ENCODE data around the gene SDC1. TPM values are rescaled to one million over a fixed set of nuclear protein-coding genes. Genes with fewer than 3 reads are reported as not detected.

The SDC1 gene
- polyA plus RNA-seq, 1 experiment = 17.9 TPM

DNA sequence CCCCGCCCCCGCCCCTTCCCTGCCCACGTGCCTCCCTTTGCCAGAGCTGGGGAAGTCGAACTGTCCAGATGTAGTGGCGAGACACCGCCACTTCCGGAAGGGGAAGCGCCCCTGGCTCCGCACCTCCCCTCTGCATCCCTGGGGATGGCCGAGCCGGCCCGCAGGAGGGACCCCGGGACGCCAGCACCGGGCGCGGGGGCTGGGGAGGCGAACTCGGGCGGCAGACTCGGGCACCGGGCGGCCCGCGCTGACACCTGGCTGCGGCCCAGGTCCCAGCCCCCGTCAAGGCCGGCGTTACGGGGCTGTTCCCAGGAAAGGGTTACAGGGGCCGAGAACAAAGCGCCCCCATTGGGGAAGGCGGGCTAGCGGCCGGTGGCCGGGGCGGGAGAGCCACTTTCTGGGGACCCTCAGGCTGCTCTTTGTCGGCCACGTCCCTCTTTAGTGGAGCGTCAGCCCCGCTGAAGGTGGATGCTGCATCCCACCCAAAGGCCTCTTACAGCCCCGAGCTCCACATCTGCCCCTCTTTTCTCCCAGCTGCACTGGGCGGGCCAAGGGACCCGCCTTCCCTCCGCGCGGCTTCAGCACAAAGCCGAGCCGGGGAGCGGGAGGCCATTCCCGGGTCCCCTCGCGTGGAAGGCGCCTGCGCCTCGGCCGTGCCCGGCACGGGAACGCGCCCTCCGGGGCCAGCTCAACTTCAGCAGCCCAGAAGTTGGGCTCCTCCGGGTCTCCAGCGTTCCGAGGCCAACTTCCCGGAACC is 1.3 kb downstream of the SDC1 start:
- ChIA-PET CTCF (interaction anchor here (0.7 to 1.7 kb wide), 2 partner anchors 9 to 88 kb away, joined by 3 to 4 read pairs; no protein-coding TSS in a partner anchor), POLR2A (interaction anchor here (1.1 kb wide), 1 partner anchor 72 kb away, joined by 4 read pairs; no protein-coding TSS in a partner anchor)
- Histone ChIP-seq H3K27me3 (ENCODE audit: control insufficient read depth, insufficient read depth, low read length) (no peaks in the 10 kb centered on the region), H3K27ac (ENCODE audit: low read depth, low read length) (peak overlapping the region; percentile 52), H3K4me3 (ENCODE audit: low read depth, low read length) (peak overlapping the region; percentile 64), H3K9me3 (ENCODE audit: control insufficient read depth, insufficient read depth, low read length) (no peaks in the 10 kb centered on the region)
- no peak for DNase-seq (ENCODE audit: low read depth, low spot score)
- TF ChIP-seq, protein P1, sequence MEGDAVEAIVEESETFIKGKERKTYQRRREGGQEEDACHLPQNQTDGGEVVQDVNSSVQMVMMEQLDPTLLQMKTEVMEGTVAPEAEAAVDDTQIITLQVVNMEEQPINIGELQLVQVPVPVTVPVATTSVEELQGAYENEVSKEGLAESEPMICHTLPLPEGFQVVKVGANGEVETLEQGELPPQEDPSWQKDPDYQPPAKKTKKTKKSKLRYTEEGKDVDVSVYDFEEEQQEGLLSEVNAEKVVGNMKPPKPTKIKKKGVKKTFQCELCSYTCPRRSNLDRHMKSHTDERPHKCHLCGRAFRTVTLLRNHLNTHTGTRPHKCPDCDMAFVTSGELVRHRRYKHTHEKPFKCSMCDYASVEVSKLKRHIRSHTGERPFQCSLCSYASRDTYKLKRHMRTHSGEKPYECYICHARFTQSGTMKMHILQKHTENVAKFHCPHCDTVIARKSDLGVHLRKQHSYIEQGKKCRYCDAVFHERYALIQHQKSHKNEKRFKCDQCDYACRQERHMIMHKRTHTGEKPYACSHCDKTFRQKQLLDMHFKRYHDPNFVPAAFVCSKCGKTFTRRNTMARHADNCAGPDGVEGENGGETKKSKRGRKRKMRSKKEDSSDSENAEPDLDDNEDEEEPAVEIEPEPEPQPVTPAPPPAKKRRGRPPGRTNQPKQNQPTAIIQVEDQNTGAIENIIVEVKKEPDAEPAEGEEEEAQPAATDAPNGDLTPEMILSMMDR (IDR thresholded peaks at IDR 0.05; ENCODE audit: low read depth, low read length) = no peak

DNA sequence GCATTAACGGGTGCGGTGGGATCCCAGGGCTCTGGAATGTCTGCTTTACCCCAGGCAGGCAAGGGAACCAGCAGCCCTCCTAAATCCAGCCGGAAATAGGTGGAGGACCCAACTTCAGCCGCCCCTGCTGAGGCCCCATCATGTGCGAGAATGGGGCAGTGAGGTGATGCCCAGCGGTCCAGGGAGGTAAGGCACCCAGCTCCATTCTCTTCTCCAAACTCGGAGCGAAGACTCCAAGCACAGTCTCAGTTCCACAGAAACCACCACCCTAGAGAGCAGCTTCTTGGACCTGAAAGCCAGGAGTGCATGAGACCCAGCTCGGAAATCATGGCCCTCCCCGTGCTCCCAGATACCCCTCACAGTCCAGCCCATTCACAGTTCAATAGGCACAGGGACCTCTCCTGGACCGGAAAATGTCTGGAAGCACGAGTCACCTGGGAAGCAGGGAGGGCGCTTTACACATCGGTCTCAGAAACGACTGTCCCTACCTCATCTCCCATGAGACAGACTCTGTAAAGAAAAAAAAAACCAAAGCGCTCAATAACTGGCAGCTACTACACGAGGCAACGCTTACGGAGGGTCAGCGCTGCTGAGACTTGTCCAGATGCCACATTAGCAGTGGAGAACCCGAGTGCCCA is 2.0 kb downstream of the SDC1 start:
- TF ChIP-seq, protein P1 (IDR thresholded peaks at IDR 0.05; ENCODE audit: low read depth, low read length) = no peak
- Histone ChIP-seq H3K27ac (ENCODE audit: low read depth, low read length) (peak overlapping the region; percentile 21), H3K4me3 (ENCODE audit: low read depth, low read length) (peak overlapping the region; percentile 64), H3K27me3 (ENCODE audit: control insufficient read depth, insufficient read depth, low read length) (no peaks in the 10 kb centered on the region), H3K9me3 (ENCODE audit: control insufficient read depth, insufficient read depth, low read length) (no peaks in the 10 kb centered on the region)
- ChIA-PET CTCF (interaction anchor here (0.5 to 1.7 kb wide), 2 partner anchors 87 to 114 kb away, joined by 4 read pairs; no protein-coding TSS in a partner anchor), POLR2A (interaction anchor here (1.1 kb wide), 1 partner anchor 71 kb away, joined by 4 read pairs; no protein-coding TSS in a partner anchor)
- no peak for DNase-seq (ENCODE audit: low read depth, low spot score)

DNA sequence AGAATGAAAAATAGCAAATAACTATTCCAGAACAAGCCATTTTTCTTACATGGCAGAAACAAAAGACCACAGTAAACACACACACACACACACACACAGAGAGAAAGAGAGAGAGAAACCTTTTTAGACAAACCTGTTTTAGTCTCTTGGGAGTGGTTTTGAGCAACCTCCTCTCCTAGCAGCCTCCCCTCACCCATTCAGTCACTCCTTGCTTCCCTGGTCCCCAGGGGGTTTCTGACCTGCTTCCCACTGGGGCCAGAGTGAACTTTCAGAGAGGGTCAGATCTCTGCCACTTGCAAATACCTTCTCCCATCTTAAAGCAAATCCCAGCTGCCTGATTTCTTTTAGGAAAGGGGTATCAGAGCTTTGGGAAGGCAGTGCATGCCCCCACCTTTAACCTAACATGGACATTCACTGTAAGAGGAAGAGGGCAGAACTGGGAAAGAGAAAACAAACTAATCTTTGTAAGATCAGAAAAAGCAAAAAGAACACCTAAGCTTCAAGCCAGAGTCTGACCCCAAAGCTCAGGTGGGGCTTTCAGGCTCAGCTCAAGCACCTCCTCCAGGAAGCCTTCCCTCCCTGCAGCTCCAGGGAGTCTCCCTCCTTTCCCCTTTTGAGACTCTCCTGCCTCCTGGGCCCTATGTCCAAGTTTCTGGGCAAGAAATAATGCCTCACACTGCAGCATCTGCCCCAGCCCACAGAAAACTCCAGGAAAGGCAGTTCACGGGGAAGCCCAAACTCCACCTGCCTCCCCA is 2.7 kb downstream of the SDC1 start:
- CTCF ChIA-PET = interaction anchor here (0.5 to 2.5 kb wide), 4 partner anchors 87 to 267 kb away, joined by 4 to 7 read pairs (median 5); no protein-coding TSS in a partner anchor
- no peaks in the 10 kb centered on the region for H3K27me3 ChIP-seq (ENCODE audit: control insufficient read depth, insufficient read depth, low read length)
- no peak overlapping the region for H3K4me3 ChIP-seq (ENCODE audit: low read depth, low read length)
- no peaks in the 10 kb centered on the region for H3K9me3 ChIP-seq (ENCODE audit: control insufficient read depth, insufficient read depth, low read length)
- DNase-seq (ENCODE audit: low read depth, low spot score) = no peak
- POLR2A ChIA-PET = interaction anchor here (1.1 kb wide), 1 partner anchor 70 kb away, joined by 4 read pairs; no protein-coding TSS in a partner anchor
- TF ChIP-seq, protein P1 (IDR thresholded peaks at IDR 0.05; ENCODE audit: low read depth, low read length) = no peak
- no peak overlapping the region for H3K27ac ChIP-seq (ENCODE audit: low read depth, low read length)

DNA sequence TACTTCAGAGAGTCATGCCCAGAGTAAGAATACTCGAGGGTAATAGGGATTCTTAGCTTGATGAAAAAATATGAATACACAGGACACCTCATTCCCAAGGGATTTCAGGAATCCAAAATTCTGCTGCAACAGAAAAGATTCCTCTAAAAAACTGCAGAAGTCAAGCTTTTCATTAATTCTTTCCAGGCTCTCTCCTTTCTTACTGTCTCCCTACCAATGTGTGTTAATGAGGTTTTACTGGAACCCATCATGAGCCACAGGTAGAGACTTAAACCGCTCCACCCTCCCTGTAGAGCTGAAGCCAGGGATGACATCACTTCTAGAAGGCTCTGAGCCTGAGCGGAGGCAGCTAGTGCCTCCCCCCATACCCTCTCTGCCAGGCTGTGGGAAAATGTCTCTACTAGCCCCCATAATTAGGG is 3.4 kb downstream of the SDC1 start:
- TF ChIP-seq, protein P1 (IDR thresholded peaks at IDR 0.05; ENCODE audit: low read depth, low read length) = no peak
- Histone ChIP-seq H3K27me3 (ENCODE audit: control insufficient read depth, insufficient read depth, low read length) (no peaks in the 10 kb centered on the region), H3K4me3 (ENCODE audit: low read depth, low read length) (no peak overlapping the region), H3K27ac (ENCODE audit: low read depth, low read length) (peak overlapping the region; percentile 54), H3K9me3 (ENCODE audit: control insufficient read depth, insufficient read depth, low read length) (no peaks in the 10 kb centered on the region)
- DNase-seq (ENCODE audit: low read depth, low spot score) = no peak
- ChIA-PET CTCF (interaction anchor here (1.5 to 2.5 kb wide), 3 partner anchors 86 to 266 kb away, joined by 4 to 7 read pairs (median 6); no protein-coding TSS in a partner anchor), POLR2A (interaction anchor here (0.5 kb wide), 1 partner anchor 122 kb away, joined by 7 read pairs; no protein-coding TSS in a partner anchor)
